Ovary (tissue), 9 donors: ENCODE results near the gene MTFR1L. TPM values are rescaled to one million over a fixed set of nuclear protein-coding genes. Genes with fewer than 3 reads are reported as not detected.

Source experiments
- DNase-seq, 5 donors: peaks; one replicate each; pipeline ENCODE4 v3.0.0-alpha.2; 2019 to 2020
- H3K27ac ChIP-seq, 2 donors: fragments of 200-600 bp; one replicate each; pipeline versions ENCODE4 v1.5.1 to v1.8.0; 2019 to 2022
- H3K27me3 ChIP-seq: fragments of 200-600 bp; one replicate; pipeline ENCODE4 v1.8.0; 2022
- H3K36me3 ChIP-seq: fragments of 200-600 bp; sonication (generic); one replicate; pipeline ENCODE4 v1.5.1; 2019
- H3K4me1 ChIP-seq: one replicate; pipeline ENCODE4 v1.8.1; 2013; ENCODE audit warnings: mild to moderate bottlenecking, moderate library complexity; ENCODE audit not compliant: insufficient read depth
- H3K4me3 ChIP-seq: fragments of 200-600 bp; sonication (generic); one replicate; pipeline ENCODE4 v1.5.1; 2017
- H3K9me3 ChIP-seq, 2 donors: fragments of 200-600 bp in 1 of 2; sonication (generic) in 1 of 2; one replicate each; pipeline versions ENCODE4 v1.5.1 to v1.8.1; 2013 to 2019; ENCODE audit warnings: mild to moderate bottlenecking in 1 of 2, moderate library complexity in 1 of 2
- EP300 ChIP-seq: sonication (generic); formaldehyde crosslinking; IDR thresholded peaks from one replicate; pipeline ENCODE4 v1.6.1; 2017; ENCODE audit warnings: antibody characterized with exemption
- POLR2A ChIP-seq: fragments of 450-650 bp; IDR thresholded peaks from one replicate; pipeline ENCODE4 v1.6.1; 2017; ENCODE audit warnings: antibody characterized with exemption, mild to moderate bottlenecking, moderate library complexity
- WGBS, 3 donors: extraction: QIAGEN DNeasy Blood & Tissue Kit in 1 of 3; methylation state at CpG; one replicate each; pipeline versions ENCODE4 v1.1.5 to v1.1.7; 2013 to 2017; 5-methylcytosine and 5-hydroxymethylcytosine counted together
- intact Hi-C, 4 donors: fragments of 100-400 bp; cut with DNase I; formaldehyde crosslinking; loops; one replicate each; pipeline versions ENCODE4 v1.11.0 to v1.15.1; 2022 to 2023
- polyA plus RNA-seq, 2 donors: library from polyadenylated mRNA; stranded (reverse); fragments of 200-250 nt in 1 of 2; fragments of 350-450 nt in 1 of 2; fragmentation: Illumina TruSeq in 1 of 2; extraction: RNeasy Lipid Tissue Mini Kit (QIAGEN cat#74804) in 1 of 2; gene quantifications; one replicate each; pipeline ENCODE4 v1.2.3, GENCODE V29; 2013 to 2014
- total RNA-seq, 7 donors: library from RNA; depleted of rRNA in 2 of 7; stranded (reverse); fragments of >200 nt in 2 of 7; fragmentation: NEBNext Ultra II Directional in 3 of 7; extraction: Animal tissue kit (Norgen Biotek cat#: 25700) in 3 of 7; gene quantifications; one replicate each; pipeline versions ENCODE4 v1.1.0 to v1.2.4, GENCODE V29; 2016 to 2023
- TF ChIP-seq, protein P1 (sequence below), 3 donors: fragments of 450-650 bp in 2 of 3; fragments of 200-600 bp in 1 of 3; IDR thresholded peaks; one replicate each; pipeline versions ENCODE4 v1.5.1 to v1.8.0; 2016 to 2022; ENCODE audit warnings: antibody characterized with exemption in 3 of 3, mild to moderate bottlenecking in 1 of 3
- donor health status: DM: no; HTN: no; CAD: no; lungs with moderate emphysema.
- donor health status: DM: no; HTN: no; CAD: no.
- donor health status: Bipolar disorder and iron deficiency.
- donor health status: DM: yes; HTN: yes; CAD: no.
- donor health status: DM: no; HTN: no; CAD: no.
- donor health status: DM: yes; HTN: yes; CAD: no.

MTFR1L gene
- total and polyA plus RNA-seq, 9 donors, result 55.5 to 113 (median 97.1) TPM

DNA sequence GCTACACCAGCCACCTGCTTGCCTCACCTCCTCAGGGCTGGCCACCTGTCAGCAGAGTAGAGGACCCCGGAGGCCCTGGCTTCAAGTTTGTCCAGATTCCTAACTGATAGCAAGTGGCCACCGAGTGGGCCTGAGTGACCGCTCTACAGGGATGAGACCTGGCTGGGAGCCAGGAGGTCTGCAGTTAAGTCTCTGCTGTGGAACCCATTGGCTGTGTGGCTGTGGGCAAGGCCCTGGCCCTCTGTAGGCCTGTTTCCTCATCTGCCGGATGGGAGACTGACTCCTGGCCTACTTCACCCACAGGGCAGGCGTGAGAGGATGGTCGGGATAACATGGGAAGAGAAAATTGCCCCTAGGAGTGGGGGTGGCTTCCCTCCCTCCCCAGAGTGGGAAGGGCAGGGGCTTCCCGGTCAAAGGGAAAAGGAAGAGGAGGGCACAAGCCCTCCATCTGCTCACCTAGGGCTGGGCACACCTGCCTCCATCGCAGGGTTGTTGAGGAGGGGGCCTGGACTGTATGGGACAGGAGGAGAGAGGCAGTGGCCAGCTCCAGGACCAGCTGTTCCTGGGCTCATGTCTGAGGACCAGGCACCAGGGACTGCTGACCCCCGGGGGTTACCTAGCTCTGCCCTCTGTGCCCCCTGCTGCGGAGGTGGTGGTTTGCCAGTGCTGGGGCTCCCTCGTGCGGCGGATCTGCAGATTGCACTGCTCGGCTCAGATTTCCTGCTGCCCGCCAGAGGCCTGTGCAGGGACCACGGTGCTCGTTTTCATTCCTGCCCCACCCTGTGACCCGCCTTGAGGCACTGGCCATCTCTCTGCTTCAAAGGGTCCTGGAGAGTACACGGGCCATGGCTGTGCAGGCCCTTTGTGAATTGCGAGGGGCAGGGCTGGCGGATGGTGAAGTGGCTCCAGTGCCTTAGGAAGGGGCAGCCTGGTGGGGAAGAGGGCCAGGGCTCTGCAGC is 9.1 kb upstream of the MTFR1L start:
- 32 to 35% (median 33%) methylated on average over 20 to 21 of the region's 21 CpGs for WGBS, 3 donors
- intact Hi-C loops, result loop anchor here in 1 of 4 donors (5.0 kb wide), 1 partner anchor 568 kb away; no protein-coding TSS in a partner anchor

DNA sequence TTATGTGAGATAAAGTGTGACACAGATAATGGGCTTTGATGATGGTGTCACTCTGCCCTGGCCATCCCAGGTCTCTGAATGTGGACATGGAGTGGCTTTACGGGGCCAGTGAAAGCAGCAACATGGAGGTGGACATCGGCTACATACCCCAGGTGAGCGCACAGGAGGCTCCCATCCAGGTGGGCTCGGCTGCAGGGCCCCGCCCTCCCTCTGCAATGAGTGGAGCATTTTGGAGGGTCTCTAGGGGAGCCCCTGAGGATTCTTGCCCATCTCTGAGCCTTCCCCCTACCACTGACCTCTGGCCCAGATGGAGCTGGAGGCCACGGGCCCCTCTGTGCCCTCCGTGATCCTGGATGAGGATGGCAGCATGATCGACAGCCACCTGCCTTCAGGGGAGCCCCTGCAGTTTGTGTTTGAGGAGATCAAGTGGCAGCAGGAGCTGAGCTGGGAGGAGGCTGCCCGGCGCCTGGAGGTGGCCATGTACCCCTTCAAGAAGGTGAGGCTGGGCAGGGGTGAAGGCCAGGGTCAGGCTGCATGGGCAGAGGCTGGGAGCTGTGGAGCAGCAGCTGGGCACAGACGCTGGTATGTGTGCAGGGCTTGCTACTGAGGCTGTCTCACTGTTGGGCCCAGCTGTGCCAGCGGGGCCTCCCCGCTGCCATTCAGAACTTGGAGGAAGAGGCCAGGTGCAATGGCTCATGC is 8.2 kb upstream of the MTFR1L start:
- TF ChIP-seq, protein P1, sequence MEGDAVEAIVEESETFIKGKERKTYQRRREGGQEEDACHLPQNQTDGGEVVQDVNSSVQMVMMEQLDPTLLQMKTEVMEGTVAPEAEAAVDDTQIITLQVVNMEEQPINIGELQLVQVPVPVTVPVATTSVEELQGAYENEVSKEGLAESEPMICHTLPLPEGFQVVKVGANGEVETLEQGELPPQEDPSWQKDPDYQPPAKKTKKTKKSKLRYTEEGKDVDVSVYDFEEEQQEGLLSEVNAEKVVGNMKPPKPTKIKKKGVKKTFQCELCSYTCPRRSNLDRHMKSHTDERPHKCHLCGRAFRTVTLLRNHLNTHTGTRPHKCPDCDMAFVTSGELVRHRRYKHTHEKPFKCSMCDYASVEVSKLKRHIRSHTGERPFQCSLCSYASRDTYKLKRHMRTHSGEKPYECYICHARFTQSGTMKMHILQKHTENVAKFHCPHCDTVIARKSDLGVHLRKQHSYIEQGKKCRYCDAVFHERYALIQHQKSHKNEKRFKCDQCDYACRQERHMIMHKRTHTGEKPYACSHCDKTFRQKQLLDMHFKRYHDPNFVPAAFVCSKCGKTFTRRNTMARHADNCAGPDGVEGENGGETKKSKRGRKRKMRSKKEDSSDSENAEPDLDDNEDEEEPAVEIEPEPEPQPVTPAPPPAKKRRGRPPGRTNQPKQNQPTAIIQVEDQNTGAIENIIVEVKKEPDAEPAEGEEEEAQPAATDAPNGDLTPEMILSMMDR (IDR thresholded peaks at IDR 0.05), result no peak
- no peak for TF ChIP-seq EP300
- no peak for TF ChIP-seq POLR2A
- H3K4me3 ChIP-seq, result no peak overlapping the region
- WGBS, 3 donors, result 88 to 90% (median 89%) methylated on average over 12 to 13 of the region's 13 CpGs
- no peaks in the 10 kb centered on the region for H3K27me3 ChIP-seq
- DNase-seq, result peak in 2 of 5 donors; percentile 21 to 33
- intact Hi-C loops, result loop anchor here in 1 of 4 donors (5.0 kb wide), 1 partner anchor 569 kb away; no protein-coding TSS in a partner anchor
- H3K27ac ChIP-seq, result no peak overlapping the region
- H3K36me3 ChIP-seq, result no peaks in the 10 kb centered on the region
- H3K4me1 ChIP-seq, result no peaks in the 10 kb centered on the region
- H3K9me3 ChIP-seq, result no peaks in the 10 kb centered on the region

More for the DNA sequence above, 9.1 kb upstream of the MTFR1L start:
- DNase-seq, result peak; percentile 66 to 84 (median 80)
- no peak overlapping the region for H3K4me3 ChIP-seq
- no peaks in the 10 kb centered on the region for H3K4me1 ChIP-seq
- H3K9me3 ChIP-seq, result no peaks in the 10 kb centered on the region
- no peaks in the 10 kb centered on the region for H3K36me3 ChIP-seq
- TF ChIP-seq POLR2A (no peak), EP300 (no peak)
- TF ChIP-seq, protein P1 (IDR thresholded peaks at IDR 0.05), result peak; percentile 89 to 95 (median 93)
- no peak overlapping the region for H3K27ac ChIP-seq
- H3K27me3 ChIP-seq, result no peaks in the 10 kb centered on the region

DNA sequence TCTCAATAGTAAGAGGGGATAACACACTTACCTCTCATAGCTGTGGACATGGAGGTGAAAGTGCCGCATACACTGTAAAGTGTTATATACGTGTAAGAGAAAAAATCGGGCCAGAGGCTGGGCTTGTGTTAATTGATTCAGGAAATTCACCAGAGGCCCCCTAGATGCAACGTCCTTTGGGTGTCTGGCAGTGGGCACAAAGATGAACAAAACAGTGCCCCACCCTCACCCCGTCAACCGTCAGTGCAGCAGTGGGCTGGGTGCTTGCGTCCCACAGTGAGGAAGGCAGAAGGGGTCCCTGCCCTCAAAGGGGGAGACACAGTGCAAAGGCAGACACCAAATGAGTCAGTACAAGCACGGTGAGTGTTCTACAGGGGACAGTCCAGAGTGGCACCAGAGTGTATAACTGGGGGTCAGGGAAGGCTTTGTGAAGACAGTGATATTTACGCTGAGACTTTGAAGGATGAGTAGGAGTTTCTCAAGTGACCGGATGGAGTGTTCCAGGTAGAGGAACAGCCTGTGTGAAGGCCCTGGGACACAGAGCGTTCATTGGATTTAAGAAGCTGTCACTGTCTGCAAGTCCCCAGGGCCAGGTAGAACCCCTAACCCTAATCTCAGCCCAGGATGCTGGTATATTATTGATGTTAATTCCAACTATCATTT is 6.6 kb upstream of the MTFR1L start:
- intact Hi-C loops, result loop anchor here in 1 of 4 donors (5.0 kb wide), 1 partner anchor 571 kb away; no protein-coding TSS in a partner anchor
- Histone ChIP-seq H3K4me3 (no peak overlapping the region), H3K4me1 (no peaks in the 10 kb centered on the region), H3K27me3 (no peaks in the 10 kb centered on the region), H3K9me3 (no peaks in the 10 kb centered on the region), H3K27ac (no peak overlapping the region), H3K36me3 (no peaks in the 10 kb centered on the region)
- 79 to 84% (median 80%) methylated on average over 11 of the region's 11 CpGs for WGBS, 3 donors
- TF ChIP-seq, protein P1 (IDR thresholded peaks at IDR 0.05), result no peak
- no peak for TF ChIP-seq EP300
- no peak for DNase-seq
